GM23248 (cell line): ENCODE measurements around the gene BCAR1. TPM values are rescaled to one million over a fixed set of nuclear protein-coding genes. Genes with fewer than 3 reads are reported as not detected.
A peak's percentile ranks its signal among the peaks of the same experiment; 100 is the strongest.
"Not testable (repeated sequence)": the region's sequence is repeated elsewhere in the genome, so short reads cannot be mapped to it uniquely, and the experiment has no call there.

Experiments used
- DNase-seq: peaks from one replicate; pipeline ENCODE4 v3.0.0-alpha.2; 2015
- H2AFZ ChIP-seq: fragments of 200-600 bp; sonication (generic); 2 replicates; pipeline ENCODE4 v1.6.1; 2016; ENCODE audit warnings: antibody characterized with exemption
- H3F3A ChIP-seq: fragments of 200-600 bp; sonication (generic); 2 replicates; pipeline ENCODE4 v1.6.1; 2016; ENCODE audit warnings: mild to moderate bottlenecking, antibody characterized with exemption, mixed run types; ENCODE audit not compliant: insufficient read depth
- H3K27ac ChIP-seq: fragments of 200-600 bp; sonication (generic); 2 replicates; pipeline ENCODE4 v1.5.1; 2016; ENCODE audit warnings: mild to moderate bottlenecking
- H3K27me3 ChIP-seq: fragments of 200-600 bp; sonication (generic); replicated peaks from 2 replicates; pipeline ENCODE4 v1.6.1; 2016; ENCODE audit warnings: mild to moderate bottlenecking; ENCODE audit not compliant: insufficient read depth
- H3K36me3 ChIP-seq: fragments of 200-600 bp; sonication (generic); 2 replicates; pipeline ENCODE4 v1.6.1; 2016; ENCODE audit warnings: low read depth, mild to moderate bottlenecking
- H3K4me1 ChIP-seq: fragments of 200-600 bp; sonication (generic); 2 replicates; pipeline ENCODE4 v1.6.1; 2016; ENCODE audit warnings: mild to moderate bottlenecking; ENCODE audit not compliant: insufficient read depth
- H3K4me2 ChIP-seq: fragments of 200-600 bp; sonication (generic); one replicate; pipeline ENCODE4 v1.6.1; 2016; ENCODE audit warnings: mild to moderate bottlenecking; ENCODE audit not compliant: unreplicated experiment
- H3K4me3 ChIP-seq: fragments of 200-600 bp; sonication (generic); 2 replicates; pipeline ENCODE4 v1.5.1; 2016; ENCODE audit warnings: mild to moderate bottlenecking
- H3K79me2 ChIP-seq: fragments of 200-600 bp; sonication (generic); 2 replicates; pipeline ENCODE4 v1.6.1; 2016; ENCODE audit warnings: mild to moderate bottlenecking; ENCODE audit not compliant: insufficient read depth
- H3K9ac ChIP-seq: fragments of 200-600 bp; sonication (generic); 2 replicates; pipeline ENCODE4 v1.6.1; 2016; ENCODE audit warnings: mild to moderate bottlenecking
- H3K9me2 ChIP-seq: fragments of 200-600 bp; sonication (generic); 2 replicates; pipeline ENCODE4 v1.6.1; 2016; ENCODE audit warnings: mixed run types, mild to moderate bottlenecking, moderate library complexity; ENCODE audit not compliant: insufficient read depth
- H3K9me3 ChIP-seq: fragments of 200-600 bp; sonication (generic); one replicate; pipeline ENCODE4 v1.6.1; 2017; ENCODE audit warnings: low read depth
- H4K20me1 ChIP-seq: fragments of 200-600 bp; sonication (generic); 2 replicates; pipeline ENCODE4 v1.6.0; 2016; ENCODE audit not compliant: insufficient read depth
- EZH2 ChIP-seq: fragments of 200-600 bp; sonication (generic); IDR thresholded peaks from 2 replicates; pipeline ENCODE4 v1.6.1; 2018; ENCODE audit warnings: antibody characterized with exemption, mild to moderate bottlenecking; ENCODE audit not compliant: insufficient read depth, poor library complexity, severe bottlenecking
- EZH2phosphoT487 ChIP-seq: fragments of 200-600 bp; sonication (generic); IDR thresholded peaks from 2 replicates; pipeline ENCODE4 v1.6.1; 2018; ENCODE audit warnings: antibody characterized with exemption, moderate library complexity, mild to moderate bottlenecking, low read depth; ENCODE audit not compliant: insufficient read depth
- WGBS, 2 experiments: methylation state at CpG; one replicate each; pipeline ENCODE4 v1.1.6; 2015 to 2017; ENCODE audit warnings: low lambda C conversion rate in 2 of 2, low coverage in 1 of 2; ENCODE audit errors: missing lambda C conversion rate in 2 of 2; 5-methylcytosine and 5-hydroxymethylcytosine counted together
- in situ Hi-C: fragments of 300-500 bp; cut with MboI; formaldehyde crosslinking; loops from 2 replicates; pipeline ENCODE4 v1.15.0; 2020
- polyA plus RNA-seq: library from polyadenylated mRNA; unstranded; fragments of >200 nt; fragmentation: Nextera tagmentation; extraction: Ambion mirVana; gene quantifications from 2 replicates; pipeline ENCODE4 v1.2.1, GENCODE V29; 2016
- total RNA-seq: library from RNA; depleted of rRNA; stranded (reverse); fragments of >200 nt; shearing (Covaris generic); gene quantifications from 2 replicates; pipeline ENCODE4 v1.2.3, GENCODE V29; 2014

Gene BCAR1
- total and polyA plus RNA-seq, 2 experiments from 2014 or later = 52.9 to 87.0 TPM

DNA sequence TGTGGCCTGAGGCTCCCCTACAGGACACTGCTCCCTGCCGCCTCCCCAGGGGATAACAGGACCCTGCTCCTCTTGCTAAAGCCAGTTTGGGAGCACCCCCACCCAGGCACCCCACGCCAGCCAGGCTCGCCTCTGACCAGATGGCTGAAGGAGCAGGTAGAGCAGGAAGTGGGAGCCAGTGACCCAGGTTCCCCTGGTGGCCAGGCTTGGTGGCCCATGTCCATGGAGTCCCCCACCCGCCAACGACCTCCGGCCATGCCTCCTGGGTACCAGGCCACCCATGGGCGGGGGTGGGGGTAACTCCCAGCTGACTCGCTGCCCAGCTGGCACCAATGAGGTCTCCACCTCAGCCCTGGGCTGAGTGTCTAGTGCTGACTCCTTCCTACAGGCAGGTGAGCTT, 10.0 kb downstream of the BCAR1 start:
- H3K9me3 ChIP-seq = no peaks in the 10 kb centered on the region
- H3K27ac ChIP-seq = 0 out of 2 replicates have a peak overlapping the region, but pooled peaks have one; percentile 5
- 79 to 82% methylated on average over 7 of the region's 8 CpGs for WGBS, 2 experiments

DNA sequence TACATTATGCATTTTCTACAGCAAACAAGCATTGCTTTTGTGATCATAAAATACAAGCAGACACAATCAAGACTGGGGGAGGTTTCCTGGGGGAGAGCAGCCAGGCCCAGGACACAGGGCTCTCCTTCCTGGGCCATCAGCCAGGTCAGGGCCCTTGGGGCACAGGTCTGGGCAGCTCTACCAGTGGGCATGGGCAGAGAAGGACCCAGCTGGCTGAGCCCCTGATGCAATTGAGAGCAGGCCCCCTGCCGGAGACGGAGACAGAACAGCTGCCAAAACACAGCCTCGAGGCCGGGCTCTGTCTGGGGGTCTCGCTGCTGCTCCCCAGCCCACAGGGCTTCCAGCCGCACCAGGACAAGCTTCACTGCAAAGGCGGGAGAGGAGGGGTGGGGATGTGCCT, 10.8 kb downstream of the BCAR1 start:
- in situ Hi-C loops, H3K9me2 ChIP-seq, H3K4me2 ChIP-seq, H3K36me3 ChIP-seq, DNase-seq, H3K4me3 ChIP-seq, H4K20me1 ChIP-seq, H2AFZ ChIP-seq, H3K9me3 ChIP-seq, H3K27me3 ChIP-seq: not testable (repeated sequence)
- peak overlapping the region; percentile 99; the same call in 1 of the 2 replicates for H3K27ac ChIP-seq
- H3F3A ChIP-seq = peaks cover 22% of the 10 kb centered on the region
- 85 to 86% methylated on average over 7 of the region's 7 CpGs for WGBS, 2 experiments
- peak overlapping the region; percentile 91; the same call in 1 of the 2 replicates for H3K9ac ChIP-seq
- H3K4me1 ChIP-seq = peaks cover 49% of the 10 kb centered on the region
- peaks cover 91% of the 10 kb centered on the region for H3K79me2 ChIP-seq

More for the DNA sequence above, 10.0 kb downstream of the BCAR1 start:
- Histone ChIP-seq H4K20me1 (no peaks in the 10 kb centered on the region), H3K4me3 (no peak overlapping the region), H3K36me3 (no peaks in the 10 kb centered on the region; the same call in 1 of the 2 replicates), H3K27me3 (no peaks in the 10 kb centered on the region), H3K4me2 (no peak overlapping the region), H3K9ac (no peak overlapping the region; the same call in 1 of the 2 replicates), H3K79me2 (peaks cover 90% of the 10 kb centered on the region), H3K4me1 (peaks cover 56% of the 10 kb centered on the region), H3F3A (peaks cover 30% of the 10 kb centered on the region), H3K9me2 (no peaks in the 10 kb centered on the region), H2AFZ (no peak overlapping the region)
- no peak for DNase-seq
- TF ChIP-seq EZH2phosphoT487 = no peak
- no peak for TF ChIP-seq EZH2
- in situ Hi-C loops = no loop called here

DNA sequence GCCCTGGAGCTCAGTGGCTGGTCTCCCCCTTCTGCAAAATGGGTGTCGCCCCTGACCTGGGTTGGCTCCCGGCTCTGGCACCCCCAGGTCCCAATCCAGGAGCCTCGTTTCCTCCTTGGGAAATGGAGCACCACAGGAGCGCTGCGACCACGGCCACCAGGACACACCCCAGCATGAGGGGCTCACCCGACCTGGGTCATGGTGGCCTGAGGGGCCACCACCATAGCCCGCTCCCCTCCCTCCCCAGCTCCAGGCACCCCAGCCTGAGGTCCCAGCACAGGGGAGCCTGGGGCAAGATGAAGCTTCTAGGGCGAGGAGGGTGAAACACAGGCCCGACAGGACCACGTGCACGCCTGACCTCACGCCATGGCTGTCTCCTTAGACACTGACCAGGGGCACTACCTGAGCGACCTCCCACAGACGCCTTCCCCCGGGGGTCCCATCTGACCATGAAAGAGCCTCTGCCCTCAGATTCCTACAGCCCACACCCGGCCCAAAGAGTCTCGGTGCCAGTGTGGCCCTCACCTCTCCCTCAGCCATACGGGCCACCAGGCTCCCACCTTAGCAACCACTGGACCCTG, 11.8 kb downstream of the BCAR1 start:
- Histone ChIP-seq H3K4me2 (no peak overlapping the region), H3K27ac (peak overlapping the region; percentile 99), H4K20me1 (no peaks in the 10 kb centered on the region), H3K79me2 (peaks cover 98% of the 10 kb centered on the region), H3K4me3 (no peak overlapping the region), H3F3A (peaks cover 19% of the 10 kb centered on the region), H3K27me3 (no peaks in the 10 kb centered on the region), H3K36me3 (peaks cover 3% of the 10 kb centered on the region; the same call in 1 of the 2 replicates), H3K9me2 (no peaks in the 10 kb centered on the region), H3K4me1 (peaks cover 42% of the 10 kb centered on the region), H3K9ac (peak overlapping the region; percentile 91), H3K9me3 (no peaks in the 10 kb centered on the region), H2AFZ (no peak overlapping the region)
- DNase-seq = no peak
- 67 to 76% methylated on average over 13 to 19 of the region's 19 CpGs for WGBS, 2 experiments
- TF ChIP-seq EZH2 (no peak), EZH2phosphoT487 (no peak)
- in situ Hi-C loops = no loop called here

DNA sequence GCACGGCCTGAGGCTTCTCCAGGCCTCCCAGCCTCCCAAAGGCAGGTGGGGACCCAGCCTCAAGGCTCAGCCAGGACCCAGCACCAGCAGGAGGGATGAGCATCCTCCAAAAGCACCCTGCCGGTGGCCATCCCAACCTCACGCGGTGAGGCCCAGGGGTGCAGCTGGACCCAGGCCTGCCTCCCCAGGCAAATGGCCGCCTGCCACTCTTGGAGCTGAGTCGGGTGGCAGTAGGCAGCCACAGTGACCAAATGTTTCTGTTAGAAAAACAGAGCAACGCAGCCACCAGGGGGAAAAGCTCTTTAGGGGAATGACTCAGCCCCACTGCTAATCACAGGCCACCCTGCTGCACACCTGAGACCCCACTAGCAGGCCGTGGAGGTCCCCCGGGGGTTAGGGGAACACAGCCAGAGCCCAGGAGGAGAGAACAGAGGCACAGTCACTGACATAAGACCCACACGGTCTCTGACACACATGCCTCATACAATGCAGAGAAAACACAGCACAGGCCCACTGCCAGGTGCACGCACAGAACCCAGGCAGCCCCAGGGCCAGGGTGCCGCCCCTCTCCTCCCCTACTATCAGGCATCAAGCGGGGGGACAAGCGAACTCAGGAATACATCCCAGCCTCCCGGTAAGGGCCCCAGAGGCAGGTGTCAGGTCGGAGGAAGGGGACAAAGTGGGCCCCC, 12.4 kb downstream of the BCAR1 start:
- 29 to 30% methylated on average over 16 of the region's 16 CpGs for WGBS, 2 experiments
- H4K20me1 ChIP-seq = no peaks in the 10 kb centered on the region

More for the DNA sequence above, 12.4 kb downstream of the BCAR1 start:
- Histone ChIP-seq H2AFZ (no peak overlapping the region), H3K4me3 (no peak overlapping the region; the same call in 1 of the 2 replicates), H3K36me3 (peaks cover 5% of the 10 kb centered on the region; the same call in 1 of the 2 replicates), H3K79me2 (peaks cover 98% of the 10 kb centered on the region), H3K27me3 (no peaks in the 10 kb centered on the region), H3K9me3 (no peaks in the 10 kb centered on the region), H3K4me1 (peaks cover 35% of the 10 kb centered on the region), H3K4me2 (peak overlapping the region; percentile 47), H3K9me2 (no peaks in the 10 kb centered on the region), H3K9ac (peak overlapping the region; percentile 91), H3K27ac (peak overlapping the region; percentile 99), H3F3A (peaks cover 12% of the 10 kb centered on the region; the same call in 1 of the 2 replicates)
- in situ Hi-C loops = no loop called here
- DNase-seq = peak; percentile 79
- no peak for TF ChIP-seq EZH2
- no peak for TF ChIP-seq EZH2phosphoT487
